Large intestine (tissue), 3 donors: ENCODE results near the gene TTC34. TPM values are rescaled to one million over a fixed set of nuclear protein-coding genes. Genes with fewer than 3 reads are reported as not detected.

Experiments
- DNase-seq, 2 donors: peaks; one replicate each; pipeline versions ENCODE4 v3.0.0 to v3.0.0-alpha.2; 2013
- H3K27ac ChIP-seq: one replicate; pipeline ENCODE4 v1.5.1; 2013; ENCODE audit warnings: low read length
- H3K27me3 ChIP-seq: 2 replicates; pipeline ENCODE4 v1.6.1; 2013; ENCODE audit warnings: low read length; ENCODE audit not compliant: control insufficient read depth, insufficient read depth
- H3K36me3 ChIP-seq: 2 replicates; pipeline ENCODE4 v1.6.1; 2013; ENCODE audit warnings: low read length; ENCODE audit not compliant: control insufficient read depth, insufficient read depth
- H3K4me1 ChIP-seq: one replicate; pipeline ENCODE4 v1.6.1; 2013; ENCODE audit warnings: low read length; ENCODE audit not compliant: control insufficient read depth, insufficient read depth
- H3K4me3 ChIP-seq: one replicate; pipeline ENCODE4 v1.5.1; 2013; ENCODE audit warnings: low read length
- H3K9me3 ChIP-seq: one replicate; pipeline ENCODE4 v1.6.1; 2013; ENCODE audit warnings: mild to moderate bottlenecking, low read depth, low read length, moderate library complexity; ENCODE audit not compliant: control insufficient read depth
- WGBS: methylation state at CpG from one replicate; pipeline ENCODE4 v1.1.5; 2013; ENCODE audit warnings: low lambda C conversion rate; ENCODE audit not compliant: insufficient coverage; 5-methylcytosine and 5-hydroxymethylcytosine counted together
- polyA plus RNA-seq: library from polyadenylated mRNA; unstranded; fragments of 120-200 nt; gene quantifications from one replicate; pipeline ENCODE4 v1.2.1, GENCODE V29; 2013

TTC34 gene
- polyA plus RNA-seq, 1 donor = 1.5 TPM

GRCh38 chr1:2810899-2811532 is 9.5 kb upstream of the TTC34 start:
- Histone ChIP-seq H3K27ac (no peak overlapping the region), H3K36me3 (no peaks in the 10 kb centered on the region), H3K9me3 (peaks cover 11% of the 10 kb centered on the region), H3K4me3 (no peak overlapping the region), H3K27me3 (peaks cover 4% of the 10 kb centered on the region), H3K4me1 (no peaks in the 10 kb centered on the region)
- WGBS = no CpG with 5 or more reads among the region's 9 CpGs
- DNase-seq = no peak

GRCh38 chr1:2810281-2810680 is 8.8 kb upstream of the TTC34 start:
- WGBS = no CpG with 5 or more reads among the region's 15 CpGs
- peaks cover 11% of the 10 kb centered on the region for H3K9me3 ChIP-seq
- no peak for DNase-seq
- no peak overlapping the region for H3K4me3 ChIP-seq
- H3K36me3 ChIP-seq = no peaks in the 10 kb centered on the region
- no peak overlapping the region for H3K27ac ChIP-seq
- no peaks in the 10 kb centered on the region for H3K4me1 ChIP-seq
- H3K27me3 ChIP-seq = peaks cover 4% of the 10 kb centered on the region

- Histone ChIP-seq H3K9me3 (peaks cover 11% of the 10 kb centered on the region), H3K27me3 (peaks cover 4% of the 10 kb centered on the region)
- WGBS = no CpG with 5 or more reads among the region's 17 CpGs
These were observed 8.2 kb upstream of the TTC34 start for GRCh38 chr1:2809656-2810055.

GRCh38 chr1:2808831-2809605 is 7.5 kb upstream of the TTC34 start:
- H3K4me3 ChIP-seq = no peak overlapping the region
- no CpG with 5 or more reads among the region's 34 CpGs for WGBS
- no peaks in the 10 kb centered on the region for H3K36me3 ChIP-seq
- peaks cover 4% of the 10 kb centered on the region for H3K27me3 ChIP-seq
- no peaks in the 10 kb centered on the region for H3K4me1 ChIP-seq
- no peak overlapping the region for H3K27ac ChIP-seq
- DNase-seq = no peak
- H3K9me3 ChIP-seq = peaks cover 11% of the 10 kb centered on the region

More at GRCh38 chr1:2809656-2810055, 8.2 kb upstream of the TTC34 start:
- Histone ChIP-seq H3K36me3 (no peaks in the 10 kb centered on the region), H3K4me1 (no peaks in the 10 kb centered on the region), H3K27ac (no peak overlapping the region), H3K4me3 (no peak overlapping the region)
- no peak for DNase-seq

GRCh38 chr1:2808386-2808705 is 6.9 kb upstream of the TTC34 start:
- WGBS = no CpG with 5 or more reads among the region's 10 CpGs
- Histone ChIP-seq H3K36me3 (no peaks in the 10 kb centered on the region), H3K27me3 (peaks cover 4% of the 10 kb centered on the region), H3K9me3 (peaks cover 10% of the 10 kb centered on the region), H3K27ac (no peak overlapping the region), H3K4me3 (no peak overlapping the region), H3K4me1 (no peaks in the 10 kb centered on the region)
- DNase-seq = no peak

- Histone ChIP-seq H3K36me3 (no peaks in the 10 kb centered on the region), H3K27ac (no peak overlapping the region), H3K9me3 (peaks cover 4% of the 10 kb centered on the region), H3K4me3 (no peak overlapping the region), H3K27me3 (peaks cover 4% of the 10 kb centered on the region), H3K4me1 (no peaks in the 10 kb centered on the region)
- WGBS = no CpG with 5 or more reads among the region's 30 CpGs
- no peak for DNase-seq
These were observed 6.3 kb upstream of the TTC34 start for GRCh38 chr1:2807678-2808385.

- no peaks in the 10 kb centered on the region for H3K4me1 ChIP-seq
- peaks cover under 1% of the 10 kb centered on the region for H3K9me3 ChIP-seq
- H3K36me3 ChIP-seq = no peaks in the 10 kb centered on the region
- H3K27me3 ChIP-seq = peaks cover 4% of the 10 kb centered on the region
- no peak for DNase-seq
- H3K27ac ChIP-seq = no peak overlapping the region
- no peak overlapping the region for H3K4me3 ChIP-seq
- WGBS = no CpG with 5 or more reads among the region's 8 CpGs
These were observed 5.5 kb upstream of the TTC34 start for GRCh38 chr1:2807036-2807435.

- no peak overlapping the region for H3K4me3 ChIP-seq
- no peak overlapping the region for H3K27ac ChIP-seq
- H3K36me3 ChIP-seq = no peaks in the 10 kb centered on the region
- no peak for DNase-seq
- WGBS = no CpG with 5 or more reads among the region's 15 CpGs
- H3K9me3 ChIP-seq = no peaks in the 10 kb centered on the region
- no peaks in the 10 kb centered on the region for H3K4me1 ChIP-seq
- peaks cover 4% of the 10 kb centered on the region for H3K27me3 ChIP-seq
These were observed 5.1 kb upstream of the TTC34 start for GRCh38 chr1:2806591-2806990.

GRCh38 chr1:2805801-2806430 is 4.4 kb upstream of the TTC34 start:
- H3K27ac ChIP-seq = no peak overlapping the region
- no peaks in the 10 kb centered on the region for H3K36me3 ChIP-seq
- DNase-seq = no peak
- H3K4me1 ChIP-seq = no peaks in the 10 kb centered on the region
- H3K4me3 ChIP-seq = no peak overlapping the region
- H3K27me3 ChIP-seq = peaks cover 4% of the 10 kb centered on the region
- no peaks in the 10 kb centered on the region for H3K9me3 ChIP-seq
- no CpG with 5 or more reads among the region's 25 CpGs for whole genome bisulfite sequencing

- H3K4me3 ChIP-seq = no peak overlapping the region
- no peak for DNase-seq
- H3K9me3 ChIP-seq = no peaks in the 10 kb centered on the region
- H3K36me3 ChIP-seq = no peaks in the 10 kb centered on the region
- peaks cover 4% of the 10 kb centered on the region for H3K27me3 ChIP-seq
- no peaks in the 10 kb centered on the region for H3K4me1 ChIP-seq
- WGBS = no CpG with 5 or more reads among the region's 19 CpGs
- no peak overlapping the region for H3K27ac ChIP-seq
These were observed 3.3 kb upstream of the TTC34 start for GRCh38 chr1:2804628-2805351.
